Activated CD8-positive, alpha-beta T cell treated with anti-CD3 and anti-CD28 coated beads for 36 hours (primary cell): ENCODE measurements around the gene GNAS. TPM values are rescaled to one million over a fixed set of nuclear protein-coding genes. Genes with fewer than 3 reads are reported as not detected.

Source experiments
- ATAC-seq: fragments of 200-7000 bp; cut with Tn5 transposase; one replicate; pipeline ENCODE4 v1.10.0; 2021; ENCODE audit warnings: mild to moderate bottlenecking, moderate library complexity
- CTCF ChIA-PET: fragments of 350-600 bp; sonication (Branson Sonifier 250); formaldehyde crosslinking; loops from one replicate; lab custom pipeline; 2021; ENCODE audit warnings: antibody characterized with exemption; lab: Charles Lee
- POLR2A ChIA-PET: fragments of 350-600 bp; sonication (Branson Sonifier 250); formaldehyde crosslinking; loops from one replicate; lab custom pipeline; 2021; ENCODE audit warnings: antibody characterized with exemption; lab: Charles Lee
- DNase-seq: peaks from one replicate; pipeline ENCODE4 v3.0.0-alpha.2; 2020
- H3K27ac Mint-ChIP-seq: one replicate; pipeline ENCODE4 v1.8.0; 2021; ENCODE audit warnings: mild to moderate bottlenecking, mixed read lengths
- H3K27me3 Mint-ChIP-seq: one replicate; pipeline ENCODE4 v1.8.0; 2021; ENCODE audit warnings: mixed read lengths
- H3K36me3 Mint-ChIP-seq: one replicate; pipeline ENCODE4 v1.8.0; 2021; ENCODE audit warnings: low read depth, mixed read lengths
- H3K4me1 Mint-ChIP-seq: one replicate; pipeline ENCODE4 v1.8.0; 2021; ENCODE audit warnings: low read depth, mixed read lengths
- H3K4me3 Mint-ChIP-seq: one replicate; pipeline ENCODE4 v1.8.0; 2021; ENCODE audit warnings: mild to moderate bottlenecking, moderate library complexity, mixed read lengths
- H3K9me3 Mint-ChIP-seq: one replicate; pipeline ENCODE4 v1.8.0; 2021; ENCODE audit warnings: mixed read lengths
- CTCF ChIP-seq: fragments of 200-600 bp; IDR thresholded peaks from one replicate; pipeline ENCODE4 v1.8.0; 2022; ENCODE audit warnings: antibody characterized with exemption, mild to moderate bottlenecking
- intact Hi-C: fragments of 100-400 bp; cut with micrococcal nuclease; formaldehyde crosslinking; loops from one replicate; pipeline ENCODE4 v1.10.0; 2022
- microRNA-seq: library from miRNA; unstranded; fragments of <30 nt; microRNA quantifications from one replicate; pipeline ENCODE4 v1.2.0, GENCODE V29; 2022; ENCODE audit warnings: borderline microRNAs expressed, borderline replicate concordance
- total RNA-seq, 2 experiments: library from RNA; stranded (reverse); gene quantifications; one replicate each; pipeline ENCODE4 v1.2.3, GENCODE V29; 2021

GNAS gene
- total RNA-seq, 2 experiments from 2014 or later = 703 to 723 TPM

DNA sequence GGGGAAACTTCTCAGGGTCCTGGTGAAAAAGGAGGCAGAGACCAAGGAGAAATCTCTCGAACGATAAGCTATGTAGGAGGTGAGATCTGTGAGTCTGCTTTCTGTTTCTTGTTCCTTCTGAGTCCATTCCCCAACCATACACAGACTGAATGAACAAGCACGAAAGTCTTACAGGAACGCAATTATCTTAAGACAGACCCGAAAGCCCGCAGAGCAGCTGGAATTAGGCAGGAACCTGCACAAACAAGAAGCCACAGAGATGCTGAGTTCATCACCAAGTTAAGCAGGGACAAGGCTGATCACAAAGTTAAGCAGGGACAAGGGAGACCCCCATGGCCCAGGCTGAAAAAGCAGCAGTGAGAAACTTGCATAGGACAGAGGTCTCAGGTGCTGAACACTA lies 107.1 kb downstream of the GNAS start:
- Mint-ChIP-seq H3K36me3 (no peaks in the 10 kb centered on the region), H3K9me3 (no peaks in the 10 kb centered on the region), H3K27ac (no peak overlapping the region), H3K27me3 (no peaks in the 10 kb centered on the region), H3K4me3 (no peak overlapping the region), H3K4me1 (no peaks in the 10 kb centered on the region)
- ChIA-PET CTCF (interaction anchor here (0.8 to 1.1 kb wide), 2 partner anchors 21 to 22 kb away, joined by 3 to 4 read pairs; partner anchors contain the start of gene NELFCD), POLR2A (no interaction called here)
- intact Hi-C loops = no loop called here
- TF ChIP-seq CTCF = no peak
- ATAC-seq (no peak), DNase-seq (no peak)

Small RNAs within 50 kb of the gene (microRNA-seq; reads per million reads assigned to microRNA genes)
- not detected for gene MIR298

Other genes with a start within 250 kb of the GNAS start
- 100 to 1,000 TPM; 108 to 109 TPM for gene STX16, start 201.4 kb upstream of the GNAS start, total RNA-seq
- 10 to 100 TPM; 15.4 to 17.1 TPM for gene NPEPL1, start 159.9 kb upstream of the GNAS start, total RNA-seq
- gene GNAS-AS1, start 1.8 kb upstream of the GNAS start, total RNA-seq = 1 to 10 TPM; 1.7 to 2.0 TPM
- gene NELFCD, start 128.5 kb downstream of the GNAS start, total RNA-seq = 100 to 1,000 TPM; 106 to 120 TPM
- gene CTSZ, start 154.5 kb downstream of the GNAS start, total RNA-seq = 10 to 100 TPM; 17.9 to 18.4 TPM
- not detected for gene TUBB1, start 166.7 kb downstream of the GNAS start, total RNA-seq
- gene ATP5F1E, start 179.6 kb downstream of the GNAS start, total RNA-seq = 10 to 100 TPM; 67.4 to 68.8 TPM
- gene PRELID3B, start 190.1 kb downstream of the GNAS start, total RNA-seq = 100 to 1,000 TPM; 140 to 145 TPM